GM19099 (cell line): ENCODE measurements around the gene USH1C.

Source experiments
- POLR2A ChIP-seq: IDR thresholded peaks from 3 replicates; pipeline ENCODE4 v1.6.1; 2011; ENCODE audit warnings: low read depth; ENCODE audit not compliant: insufficient read length; ENCODE audit errors: extremely low read depth

Gene USH1C

DNA sequence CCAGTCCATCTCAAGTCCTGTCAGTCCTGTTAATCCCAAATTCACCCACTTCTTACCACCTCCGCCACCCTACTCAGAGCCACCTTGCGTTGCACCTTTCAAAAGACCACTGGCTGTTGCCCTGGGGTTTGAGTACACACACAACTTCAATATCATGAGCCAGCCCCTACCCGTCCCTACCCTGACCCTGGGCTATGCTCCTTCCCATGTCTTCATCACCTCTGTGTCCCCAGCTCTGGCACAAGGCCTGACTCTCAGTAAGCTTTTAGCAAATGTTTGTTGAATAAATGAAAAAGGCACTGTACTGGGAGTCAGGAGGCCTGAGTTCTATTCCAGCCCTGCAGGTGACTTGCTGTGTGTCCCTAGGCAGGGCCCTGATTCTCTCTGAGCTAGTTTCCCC is 29.3 kb upstream of the USH1C start:
- no peak for TF ChIP-seq POLR2A

- no peak for TF ChIP-seq POLR2A
Measured at GRCh38 chr11:17572791-17573460, 28.7 kb upstream of the USH1C start.

- TF ChIP-seq POLR2A = no peak
Measured at GRCh38 chr11:17572359-17572690, 28.1 kb upstream of the USH1C start.

GRCh38 chr11:17571431-17572358 is 27.5 kb upstream of the USH1C start:
- no peak for TF ChIP-seq POLR2A

- no peak for TF ChIP-seq POLR2A
Measured at GRCh38 chr11:17570034-17570433, 25.8 kb upstream of the USH1C start.

GRCh38 chr11:17568944-17569343 is 24.7 kb upstream of the USH1C start:
- TF ChIP-seq POLR2A = no peak

- TF ChIP-seq POLR2A = no peak
Measured at GRCh38 chr11:17564687-17565042, 20.4 kb upstream of the USH1C start.

- TF ChIP-seq POLR2A = no peak
Measured at GRCh38 chr11:17563961-17564686, 19.9 kb upstream of the USH1C start.

DNA sequence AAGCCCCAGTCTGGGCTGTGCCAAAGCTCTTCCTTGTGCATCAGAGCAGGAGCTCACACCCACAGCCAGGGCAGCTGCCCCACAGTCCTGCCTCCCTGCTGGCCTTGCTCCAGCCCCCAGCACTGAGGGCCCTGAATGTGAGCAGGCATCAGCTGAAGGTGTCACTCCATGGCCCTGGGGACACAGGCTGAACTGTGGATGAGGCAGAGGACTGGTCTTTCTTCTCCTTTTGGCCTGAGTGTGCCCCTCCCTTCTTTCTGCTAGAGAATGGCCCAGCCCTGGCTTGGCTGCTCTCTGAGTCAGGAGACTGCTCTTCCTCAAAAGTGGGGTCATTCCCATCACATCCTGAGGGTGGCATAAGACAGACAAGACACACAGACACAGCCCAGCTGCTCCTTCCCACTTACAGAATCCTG is 19.0 kb upstream of the USH1C start:
- no peak for TF ChIP-seq POLR2A

GRCh38 chr11:17561526-17561925 is 17.3 kb upstream of the USH1C start:
- TF ChIP-seq POLR2A = no peak

- no peak for TF ChIP-seq POLR2A
Measured at GRCh38 chr11:17561111-17561415, 16.8 kb upstream of the USH1C start.

GRCh38 chr11:17560281-17561110 is 16.3 kb upstream of the USH1C start:
- no peak for TF ChIP-seq POLR2A

DNA sequence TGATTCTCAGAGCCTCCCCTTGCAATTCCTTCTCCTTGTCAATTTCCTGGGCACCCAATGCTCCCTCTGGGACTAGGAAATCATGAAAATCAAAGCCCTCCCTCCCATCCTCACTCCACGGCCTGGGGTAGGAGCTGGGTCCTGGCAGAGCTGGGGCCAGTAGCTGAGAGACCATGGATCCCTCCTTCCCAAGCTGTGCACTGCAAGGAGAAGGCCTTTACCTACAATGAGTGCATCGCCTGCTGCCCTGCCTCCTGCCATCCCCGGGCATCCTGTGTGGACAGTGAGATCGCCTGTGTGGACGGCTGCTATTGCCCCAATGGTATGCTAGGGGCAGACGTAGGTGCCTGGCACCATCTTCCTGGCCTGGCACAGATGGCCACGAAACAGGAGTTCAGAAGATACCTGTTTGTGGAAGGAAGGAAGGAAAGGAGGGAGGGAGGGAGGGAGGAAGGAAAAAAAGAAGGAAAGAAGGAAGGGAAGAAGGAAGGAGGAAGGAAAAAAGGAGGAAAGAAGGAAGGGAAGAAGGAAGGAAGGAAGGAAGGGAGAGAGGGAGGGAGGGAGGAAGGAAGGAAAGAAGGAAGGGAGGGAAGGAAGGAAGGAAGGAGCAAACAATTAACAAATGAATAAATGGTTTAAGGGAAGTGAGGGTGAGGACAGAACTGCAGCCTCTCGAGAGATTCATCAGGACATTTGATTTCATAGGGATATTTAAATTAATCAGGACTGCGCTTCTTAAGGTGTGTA is 15.3 kb upstream of the USH1C start:
- no peak for TF ChIP-seq POLR2A

GRCh38 chr11:17558916-17559315 is 14.7 kb upstream of the USH1C start:
- no peak for TF ChIP-seq POLR2A
